CD14-positive monocyte (primary cell): ENCODE data around the gene MORN5. TPM values are rescaled to one million over a fixed set of nuclear protein-coding genes. Genes with fewer than 3 reads are reported as not detected.

Experiments
- DNase-seq, 3 donors: peaks; one replicate each; pipeline ENCODE4 v3.0.0-alpha.2; 2011 to 2022
- H2AFZ ChIP-seq: 2 replicates; pipeline ENCODE4 v1.6.0; 2012; ENCODE audit warnings: mild to moderate bottlenecking, low read depth, low read length, inconsistent platforms; ENCODE audit not compliant: insufficient read depth, poor library complexity, severe bottlenecking
- H3K27ac ChIP-seq, 2 donors: 1 replicate in 1 of 2; 2 replicates in 1 of 2; pipeline ENCODE4 v1.5.1; 2012 to 2013; ENCODE audit warnings: low read length in 2 of 2, control low read depth in 1 of 2, inconsistent platforms in 1 of 2, low read depth in 1 of 2, mild to moderate bottlenecking in 1 of 2
- H3K27me3 ChIP-seq, 2 donors: one replicate each; pipeline versions ENCODE4 v1.6.0 to v1.6.1; 2011 to 2013; ENCODE audit warnings: low read length in 2 of 2; ENCODE audit not compliant: control insufficient read depth in 2 of 2, insufficient read depth in 2 of 2
- H3K36me3 ChIP-seq, 2 donors: replicated peaks in 1 of 2; 1 replicate in 1 of 2; 2 replicates in 1 of 2; pipeline versions ENCODE4 v1.5.1 to v1.6.1; 2012 to 2013; ENCODE audit warnings: low read length in 2 of 2, control low read depth in 1 of 2, inconsistent platforms in 1 of 2, mild to moderate bottlenecking in 1 of 2; ENCODE audit not compliant: insufficient read depth in 2 of 2, control insufficient read depth in 1 of 2
- H3K4me1 ChIP-seq, 2 donors: 1 replicate in 1 of 2; 2 replicates in 1 of 2; pipeline versions ENCODE4 v1.5.1 to v1.6.1; 2012 to 2013; ENCODE audit warnings: low read length in 2 of 2, control low read depth in 1 of 2, inconsistent platforms in 1 of 2, mild to moderate bottlenecking in 1 of 2, moderate library complexity in 1 of 2; ENCODE audit not compliant: insufficient read depth in 2 of 2, control insufficient read depth in 1 of 2
- H3K4me2 ChIP-seq: replicated peaks from 2 replicates; pipeline ENCODE3; 2012; ENCODE audit warnings: low read length, moderate library complexity, mild to moderate bottlenecking; ENCODE audit not compliant: poor library complexity, severe bottlenecking; ENCODE audit errors: extremely low read depth
- H3K4me3 ChIP-seq, 3 experiments: fragments of 200-600 bp in 1 of 3; sonication (generic) in 1 of 3; replicated peaks in 1 of 3; 1 replicate in 2 of 3; 2 replicates in 1 of 3; pipeline ENCODE4 v1.5.1; 2011 to 2013; ENCODE audit warnings: low read length in 3 of 3, mild to moderate bottlenecking in 3 of 3, control low read depth in 2 of 3, low read depth in 2 of 3, inconsistent platforms in 1 of 3, moderate library complexity in 1 of 3
- H3K79me2 ChIP-seq: 2 replicates; pipeline ENCODE4 v1.6.0; 2012; ENCODE audit warnings: mild to moderate bottlenecking, control low read depth, inconsistent platforms, low read length, moderate library complexity; ENCODE audit not compliant: insufficient read depth
- H3K9ac ChIP-seq: 2 replicates; pipeline ENCODE4 v1.6.0; 2017; ENCODE audit warnings: low read length, mild to moderate bottlenecking; ENCODE audit not compliant: insufficient read depth, poor library complexity, severe bottlenecking
- H3K9me3 ChIP-seq, 2 donors: replicated peaks in 1 of 2; 1 replicate in 1 of 2; 2 replicates in 1 of 2; pipeline versions ENCODE4 v1.5.1 to v1.6.1; 2012 to 2013; ENCODE audit warnings: low read length in 2 of 2, control low read depth in 1 of 2; ENCODE audit not compliant: control insufficient read depth in 1 of 2, insufficient read depth in 1 of 2
- H4K20me1 ChIP-seq: 2 replicates; pipeline ENCODE4 v1.6.0; 2012; ENCODE audit warnings: mild to moderate bottlenecking, low read length, control low read depth, moderate library complexity; ENCODE audit not compliant: insufficient read depth
- H3K27ac Mint-ChIP-seq, 7 donors: one replicate each; pipeline ENCODE4 v1.8.0; 2020; ENCODE audit warnings: mild to moderate bottlenecking in 7 of 7, mixed read lengths in 7 of 7, moderate library complexity in 6 of 7, inconsistent platforms in 2 of 7
- H3K27me3 Mint-ChIP-seq, 3 donors: one replicate each; pipeline ENCODE4 v1.8.0; 2021 to 2022; ENCODE audit warnings: low read depth in 3 of 3, mild to moderate bottlenecking in 3 of 3, mixed read lengths in 3 of 3, moderate library complexity in 3 of 3, inconsistent platforms in 1 of 3
- H3K36me3 Mint-ChIP-seq, 2 donors: one replicate each; pipeline ENCODE4 v1.8.0; 2020; ENCODE audit warnings: mixed read lengths in 2 of 2, inconsistent platforms in 1 of 2, mild to moderate bottlenecking in 1 of 2
- H3K4me1 Mint-ChIP-seq: one replicate; pipeline ENCODE4 v1.8.0; 2020; ENCODE audit warnings: mild to moderate bottlenecking, mixed read lengths
- H3K4me3 Mint-ChIP-seq, 2 donors: one replicate each; pipeline ENCODE4 v1.8.0; 2020; ENCODE audit warnings: mild to moderate bottlenecking in 2 of 2, mixed read lengths in 2 of 2, moderate library complexity in 1 of 2
- H3K9me3 Mint-ChIP-seq, 7 donors: one replicate each; pipeline ENCODE4 v1.8.0; 2020 to 2022; ENCODE audit warnings: mixed read lengths in 7 of 7, mild to moderate bottlenecking in 6 of 7, moderate library complexity in 6 of 7, inconsistent platforms in 2 of 7
- CTCF ChIP-seq: fragments of 200-600 bp; IDR thresholded peaks from one replicate; pipeline ENCODE4 v1.8.0; 2022; ENCODE audit warnings: antibody characterized with exemption, mild to moderate bottlenecking
- WGBS: methylation state at CpG from one replicate; pipeline ENCODE4 v1.1.5; 2013; ENCODE audit warnings: missing lambda C conversion rate; ENCODE audit not compliant: insufficient coverage; 5-methylcytosine and 5-hydroxymethylcytosine counted together
- intact Hi-C, 2 donors: fragments of 100-400 bp; cut with micrococcal nuclease; formaldehyde crosslinking; loops; one replicate each; pipeline versions ENCODE4 v1.15.0 to v1.15.1; 2023
- polyA plus RNA-seq, 3 donors: library from polyadenylated mRNA; depleted of rRNA in 1 of 3; unstranded in 2 of 3; stranded (reverse) in 1 of 3; fragments of 300-500 nt in 2 of 3; fragments of >200 nt in 1 of 3; fragmentation: Illumina TruSeq in 2 of 3; gene quantifications; 1 replicate in 2 of 3; 2 replicates in 1 of 3; pipeline ENCODE4 v1.2.3, GENCODE V29; 2012 to 2021
- small RNA-seq: library from RNA; depleted of rRNA; stranded (forward); fragments of <200 nt; gene quantifications from one replicate; pipeline ENCODE3, GENCODE V24; 2012; ENCODE audit warnings: low read depth; ENCODE audit not compliant: insufficient read length

MORN5 gene
- polyA plus RNA-seq, 3 donors = not detected

- no peak for DNase-seq
- peaks cover 79 to 91% of the 10 kb centered on the region in 2 donors for H3K36me3 Mint-ChIP-seq
- no peak overlapping the region for H2AFZ ChIP-seq
- peak overlapping the region in 1 of 7 donors; percentile 68 for H3K27ac Mint-ChIP-seq
- no peaks in the 10 kb centered on the region for H3K27me3 ChIP-seq
- no peak overlapping the region for H3K4me2 ChIP-seq
- H3K9me3 ChIP-seq = no peaks in the 10 kb centered on the region
- no peaks in the 10 kb centered on the region for H3K27me3 Mint-ChIP-seq
- H3K9me3 Mint-ChIP-seq = no peaks in the 10 kb centered on the region
- H3K4me3 ChIP-seq = no peak overlapping the region
- WGBS = 97% methylated on average over 4 of the region's 5 CpGs
- intact Hi-C loops = no loop called here
- no peak overlapping the region for H3K27ac ChIP-seq
- no peak overlapping the region for H3K4me3 Mint-ChIP-seq
- H3K36me3 ChIP-seq = peaks cover 92 to 100% of the 10 kb centered on the region in 2 donors
- no peaks in the 10 kb centered on the region for H3K4me1 ChIP-seq
- H3K4me1 Mint-ChIP-seq = no peaks in the 10 kb centered on the region
- no peak for TF ChIP-seq CTCF
- peaks cover 26% of the 10 kb centered on the region for H4K20me1 ChIP-seq
- no peaks in the 10 kb centered on the region for H3K79me2 ChIP-seq
- H3K9ac ChIP-seq = no peak overlapping the region
Observed at GRCh38 chr9:122248448-122248865, 88.7 kb downstream of the MORN5 start.

Small RNA genes lying within 50 kb of the gene (small RNA-seq; reads per million reads assigned to genes)
- not detected for gene MIR4478

Other genes with a start within 250 kb of the MORN5 start
- 1 to 10 TPM; 2.9 to 3.5 (median 3.1) TPM for gene TTLL11, start 66.6 kb upstream of the MORN5 start, polyA plus RNA-seq
- 10 to 100 TPM; 19.6 to 71.2 (median 63.5) TPM for gene NDUFA8, start 129 bp upstream of the MORN5 start, polyA plus RNA-seq
- gene LHX6, start 69.0 kb downstream of the MORN5 start, polyA plus RNA-seq = not detected
- 10 to 100 TPM; 10.4 to 26.3 (median 25.3) TPM for gene RBM18, start 104.9 kb downstream of the MORN5 start, polyA plus RNA-seq
- 10 to 100 TPM; 16.0 to 34.4 (median 16.2) TPM for gene MRRF, start 105.0 kb downstream of the MORN5 start, polyA plus RNA-seq
- 10 to 100 TPM; 17.9 to 27.8 (median 20.5) TPM for gene PTGS1, start 211.1 kb downstream of the MORN5 start, polyA plus RNA-seq